ENCODE data around the gene BTF3. TPM values are rescaled to one million over a fixed set of nuclear protein-coding genes. Genes with fewer than 3 reads are reported as not detected.
A peak's percentile ranks its signal among the peaks of the same experiment; 100 is the strongest.

BTF3 gene
- total and polyA plus RNA-seq, 9 of the 15 experiments (the other 6 are each of a cell fraction or from before 2014, with no cell fraction given), result 534 to 1,637 (median 848) TPM

DNA sequence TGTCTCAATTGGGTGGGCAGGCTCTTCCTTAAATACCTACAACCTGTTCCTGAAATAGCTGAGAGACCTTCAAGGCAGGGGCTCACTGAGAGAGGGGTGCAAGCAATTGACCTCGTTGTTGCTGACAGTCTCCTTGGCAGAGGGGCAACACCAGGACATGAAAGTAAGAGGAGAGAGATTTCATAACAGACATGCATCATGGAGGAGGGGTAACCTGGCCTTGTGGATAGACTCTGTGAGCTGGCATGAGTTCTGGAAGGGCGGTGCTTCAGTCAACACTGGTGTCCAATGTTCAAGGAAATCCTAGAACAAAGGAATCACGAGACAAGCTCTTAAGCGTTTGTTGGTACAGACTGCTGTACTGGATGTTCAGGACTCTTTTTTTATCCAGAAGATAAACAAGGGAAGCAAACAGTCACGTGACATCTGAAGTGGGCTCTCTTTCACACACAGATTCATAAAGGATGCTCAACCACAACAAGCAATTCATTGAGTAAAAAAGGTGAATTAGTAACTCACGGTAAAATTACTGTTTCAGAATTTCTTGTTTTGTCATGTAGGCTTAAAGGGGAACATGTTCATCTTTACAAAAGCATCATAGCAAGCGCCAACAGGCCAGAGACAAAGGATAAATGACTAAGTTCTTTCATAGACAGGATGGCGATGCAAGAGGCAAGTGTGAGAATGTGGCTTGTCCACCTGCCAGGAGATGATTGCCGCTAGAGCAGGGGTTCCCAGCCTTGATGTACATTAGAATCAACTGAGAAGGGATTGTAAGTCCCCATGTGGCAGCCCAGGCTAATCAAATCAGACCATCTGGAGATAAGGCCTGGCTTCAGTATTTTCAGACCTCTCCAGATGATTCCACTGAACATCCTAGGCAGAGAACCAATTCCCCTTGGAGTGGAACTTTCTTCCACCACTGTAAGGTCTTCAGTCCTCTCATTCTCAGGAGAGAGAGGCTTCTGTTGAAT is 46.5 kb downstream of the BTF3 start (continued):
- TF ChIP-seq POU5F1 (IDR thresholded peaks at IDR 0.05; ENCODE audit: borderline replicate concordance, low read depth, low read length, partially characterized antibody) (no peak), ZNF785 (CRISPR knock-in tag; IDR thresholded peaks at IDR 0.05) (no peak), TOE1 (IDR thresholded peaks at IDR 0.05; ENCODE audit: borderline replicate concordance) (peak; percentile 55; the same call in 1 of the 2 replicates), TOE1 (CRISPR knock-in tag; IDR thresholded peaks at IDR 0.05; ENCODE audit: borderline replicate concordance, low read depth) (no peak)
- TF ChIP-seq, protein P1, sequence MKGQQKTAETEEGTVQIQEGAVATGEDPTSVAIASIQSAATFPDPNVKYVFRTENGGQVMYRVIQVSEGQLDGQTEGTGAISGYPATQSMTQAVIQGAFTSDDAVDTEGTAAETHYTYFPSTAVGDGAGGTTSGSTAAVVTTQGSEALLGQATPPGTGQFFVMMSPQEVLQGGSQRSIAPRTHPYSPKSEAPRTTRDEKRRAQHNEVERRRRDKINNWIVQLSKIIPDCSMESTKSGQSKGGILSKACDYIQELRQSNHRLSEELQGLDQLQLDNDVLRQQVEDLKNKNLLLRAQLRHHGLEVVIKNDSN (CRISPR knock-in tag; IDR thresholded peaks at IDR 0.05), result 0 out of 2 replicates have a peak, but pooled peaks have one; percentile 19

DNA sequence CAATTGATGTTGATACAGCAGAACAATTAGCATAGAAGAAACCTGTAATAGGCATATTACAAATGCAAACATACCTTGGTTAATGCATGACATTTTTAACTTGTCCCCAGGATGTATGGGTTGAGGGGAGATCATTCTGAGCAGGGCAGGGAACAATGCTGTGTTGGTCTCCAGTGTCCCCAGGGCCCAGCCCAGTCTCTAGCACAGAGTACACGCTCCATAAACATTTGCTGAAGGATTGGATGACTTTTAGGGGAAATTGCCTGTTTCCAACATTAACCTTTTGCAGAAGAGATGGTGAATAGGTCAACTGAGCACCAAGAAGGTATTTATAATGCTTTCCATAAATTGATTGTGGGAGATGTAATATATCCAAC is 47.1 kb downstream of the BTF3 start:
- peaks cover 0 to 5% of the 10 kb centered on the region in 2 experiments; a peak in 2 of 5 replicates for H3K4me1 ChIP-seq (replicated peaks in 1 of 2; ENCODE audit: control insufficient read depth in 2 of 2, insufficient read depth in 2 of 2, low read length in 2 of 2)
- no peaks in the 10 kb centered on the region for H3K27me3 ChIP-seq (ENCODE audit: control insufficient read depth in 2 of 2, insufficient read depth in 2 of 2, low read length in 2 of 2)
- intact Hi-C loops (cut with micrococcal nuclease), result no loop called here
- no peaks in the 10 kb centered on the region for H3K79me2 ChIP-seq (ENCODE audit: control insufficient read depth, insufficient read depth, low read length)
- in situ Hi-C loops (cut with MboI), result no loop called here
- no peak overlapping the region for H3K4me3 ChIP-seq
- ATAC-seq, result peak; percentile 48
- H3K9me3 ChIP-seq (replicated peaks; ENCODE audit: control insufficient read depth, insufficient read depth, low read depth, low read length), result no peaks in the 10 kb centered on the region
- no peaks in the 10 kb centered on the region for H3K36me3 ChIP-seq (ENCODE audit: control insufficient read depth, insufficient read depth, low read length)
- H4K20me1 ChIP-seq (replicated peaks; ENCODE audit: control insufficient read depth, insufficient read depth, low read length), result no peaks in the 10 kb centered on the region
- WGBS (ENCODE audit: insufficient coverage, low coverage, missing lambda C conversion rate), result 42% methylated on average over 1 of the region's 1 CpG
- no peak for DNase-seq (ENCODE audit: extremely low read depth in 1 of 4, low spot score in 3 of 4)
- no peak overlapping the region for H3K9ac ChIP-seq (ENCODE audit: insufficient read depth in 1 of 2, low read depth in 2 of 2, low read length in 2 of 2)
- H2AFZ ChIP-seq (ENCODE audit: low read depth, low read length), result peak overlapping the region; percentile 76
- H3K4me2 ChIP-seq (ENCODE audit: insufficient read depth, low read length), result peak overlapping the region; percentile 15
- peak; percentile 48 for FAIRE-seq
- BruUV-seq (replicated peaks), result no TSS peak
- no peaks in the 10 kb centered on the region for H3K9me1 ChIP-seq (ENCODE audit: control insufficient read depth, insufficient read depth, low read length)
- no peak overlapping the region for H3K27ac ChIP-seq (ENCODE audit: extremely low read depth, low read depth, low read length)
- ChIA-PET POLR2A (interaction anchor here (0.6 to 1.2 kb wide), 2 partner anchors 17 to 617 kb away, joined by 3 read pairs; no protein-coding TSS in a partner anchor), CTCF (ENCODE audit: low intra/inter-chr PET ratio) (no interaction called here)
- TF ChIP-seq ZNF76 (CRISPR knock-in tag; IDR thresholded peaks at IDR 0.05; ENCODE audit: borderline replicate concordance) (no peak), BRD9 (IDR thresholded peaks at IDR 0.05; ENCODE audit: low read depth, partially characterized antibody) (no peak), HCFC1 (IDR thresholded peaks at IDR 0.05; ENCODE audit: low read depth, low read length) (no peak), POLR3A (IDR thresholded peaks at IDR 0.05; ENCODE audit: borderline replicate concordance, extremely low read depth, insufficient read depth, insufficient read length) (no peak), NFIX (CRISPR knock-in tag; IDR thresholded peaks at IDR 0.05; ENCODE audit: low read depth) (no peak), TFAM (CRISPR knock-in tag; conservative IDR thresholded peaks at IDR 0.05) (no peak), CBX1 (IDR thresholded peaks at IDR 0.05; ENCODE audit: low read depth) (no peak)
- TF ChIP-seq, protein P2, sequence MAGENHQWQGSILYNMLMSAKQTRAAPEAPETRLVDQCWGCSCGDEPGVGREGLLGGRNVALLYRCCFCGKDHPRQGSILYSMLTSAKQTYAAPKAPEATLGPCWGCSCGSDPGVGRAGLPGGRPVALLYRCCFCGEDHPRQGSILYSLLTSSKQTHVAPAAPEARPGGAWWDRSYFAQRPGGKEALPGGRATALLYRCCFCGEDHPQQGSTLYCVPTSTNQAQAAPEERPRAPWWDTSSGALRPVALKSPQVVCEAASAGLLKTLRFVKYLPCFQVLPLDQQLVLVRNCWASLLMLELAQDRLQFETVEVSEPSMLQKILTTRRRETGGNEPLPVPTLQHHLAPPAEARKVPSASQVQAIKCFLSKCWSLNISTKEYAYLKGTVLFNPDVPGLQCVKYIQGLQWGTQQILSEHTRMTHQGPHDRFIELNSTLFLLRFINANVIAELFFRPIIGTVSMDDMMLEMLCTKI (IDR thresholded peaks at IDR 0.05; ENCODE audit: partially characterized antibody), result no peak
- TF ChIP-seq, protein P3, sequence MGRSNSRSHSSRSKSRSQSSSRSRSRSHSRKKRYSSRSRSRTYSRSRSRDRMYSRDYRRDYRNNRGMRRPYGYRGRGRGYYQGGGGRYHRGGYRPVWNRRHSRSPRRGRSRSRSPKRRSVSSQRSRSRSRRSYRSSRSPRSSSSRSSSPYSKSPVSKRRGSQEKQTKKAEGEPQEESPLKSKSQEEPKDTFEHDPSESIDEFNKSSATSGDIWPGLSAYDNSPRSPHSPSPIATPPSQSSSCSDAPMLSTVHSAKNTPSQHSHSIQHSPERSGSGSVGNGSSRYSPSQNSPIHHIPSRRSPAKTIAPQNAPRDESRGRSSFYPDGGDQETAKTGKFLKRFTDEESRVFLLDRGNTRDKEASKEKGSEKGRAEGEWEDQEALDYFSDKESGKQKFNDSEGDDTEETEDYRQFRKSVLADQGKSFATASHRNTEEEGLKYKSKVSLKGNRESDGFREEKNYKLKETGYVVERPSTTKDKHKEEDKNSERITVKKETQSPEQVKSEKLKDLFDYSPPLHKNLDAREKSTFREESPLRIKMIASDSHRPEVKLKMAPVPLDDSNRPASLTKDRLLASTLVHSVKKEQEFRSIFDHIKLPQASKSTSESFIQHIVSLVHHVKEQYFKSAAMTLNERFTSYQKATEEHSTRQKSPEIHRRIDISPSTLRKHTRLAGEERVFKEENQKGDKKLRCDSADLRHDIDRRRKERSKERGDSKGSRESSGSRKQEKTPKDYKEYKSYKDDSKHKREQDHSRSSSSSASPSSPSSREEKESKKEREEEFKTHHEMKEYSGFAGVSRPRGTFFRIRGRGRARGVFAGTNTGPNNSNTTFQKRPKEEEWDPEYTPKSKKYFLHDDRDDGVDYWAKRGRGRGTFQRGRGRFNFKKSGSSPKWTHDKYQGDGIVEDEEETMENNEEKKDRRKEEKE (IDR thresholded peaks at IDR 0.05; ENCODE audit: borderline replicate concordance in 1 of 2, control insufficient read depth in 1 of 2, low read depth in 2 of 2, low read length in 1 of 2), result no peak
